A549 (cell line): ENCODE measurements around the gene EPB41L2. TPM values are rescaled to one million over a fixed set of nuclear protein-coding genes. Genes with fewer than 3 reads are reported as not detected.

ENCODE experiments used
- ATAC-seq, 2 experiments: fragments of 200-7000 bp in 1 of 2; fragments of >200 bp in 1 of 2; cut with Nextera tagmentation in 1 of 2; cut with Tn5 transposase in 1 of 2; 3 replicates each; pipeline versions ENCODE4 v1.8.0 to v1.9.1; 2018 to 2020; ENCODE audit warnings: mild to moderate bottlenecking in 1 of 2, moderate library complexity in 1 of 2
- CTCF ChIA-PET: fragments of 300-600 bp; sonication (Branson Sonifier 250); formaldehyde crosslinking; extraction: SDS; loops from one replicate; lab custom pipeline; 2021; ENCODE audit warnings: antibody characterized with exemption, inconsistent platforms; lab: Yijun Ruan, JAX
- POLR2A ChIA-PET: fragments of 350-600 bp; formaldehyde crosslinking; extraction: SDS; loops from one replicate; lab custom pipeline; 2021; ENCODE audit warnings: antibody characterized with exemption, inconsistent platforms; lab: Yijun Ruan, JAX
- DNase-seq, 2 experiments: peaks; one replicate each; pipeline versions ENCODE4 v3.0.0 to v3.0.0-alpha.2; 2011 to 2016; ENCODE audit warnings: low read depth in 1 of 2, low spot score in 1 of 2
- FAIRE-seq: peaks from 2 replicates; lab custom pipeline; 2011; peaks lifted over from hg19 to GRCh38; lab: Jason Lieb, UNC
- H3K27ac ChIP-seq, 2 experiments: fragments of >200 bp; sonication (Bioruptor Twin); formaldehyde crosslinking; 3 replicates each; pipeline ENCODE4 v1.5.1; 2016 to 2017
- H3K4me1 ChIP-seq: fragments of >200 bp; sonication (Bioruptor Twin); formaldehyde crosslinking; 3 replicates; pipeline ENCODE4 v1.6.1; 2016
- H3K4me2 ChIP-seq: fragments of >200 bp; sonication (Bioruptor Twin); formaldehyde crosslinking; 3 replicates; pipeline ENCODE4 v1.6.1; 2016
- H3K4me3 ChIP-seq: fragments of >200 bp; sonication (Bioruptor Twin); formaldehyde crosslinking; 3 replicates; pipeline ENCODE4 v1.5.1; 2016
- H3K9me3 ChIP-seq: fragments of >200 bp; sonication (Bioruptor Twin); formaldehyde crosslinking; 3 replicates; pipeline ENCODE4 v1.6.1; 2016
- CHD2 ChIP-seq: fragments of 150-350 bp; IDR thresholded peaks from 2 replicates; pipeline ENCODE4 v1.6.1; 2014; ENCODE audit warnings: low read length; ENCODE audit not compliant: partially characterized antibody
- E2F6 ChIP-seq: IDR thresholded peaks from 2 replicates; pipeline ENCODE4 v1.6.1; 2012; ENCODE audit warnings: low read depth, borderline replicate concordance
- EP300 ChIP-seq, 2 experiments: fragments of >200 bp; sonication (Bioruptor Twin); formaldehyde crosslinking; IDR thresholded peaks; 2 replicates in 1 of 2; 3 replicates in 1 of 2; pipeline ENCODE4 v1.6.1; 2016 to 2017
- ESRRA ChIP-seq: fragments of 150-350 bp; IDR thresholded peaks from 2 replicates; pipeline ENCODE4 v1.6.1; 2014; ENCODE audit warnings: mild to moderate bottlenecking, low read length, borderline replicate concordance
- FOSB ChIP-seq: fragments of 250-450 bp; sonication (Bioruptor Pico); IDR thresholded peaks from 2 replicates; pipeline ENCODE4 v1.5.0; 2020; ENCODE audit warnings: mild to moderate bottlenecking, moderate library complexity
- FOSL2 ChIP-seq, 2 experiments: fragments of 450-650 bp in 1 of 2; fragments of >200 bp in 1 of 2; sonication (Bioruptor Twin) in 1 of 2; formaldehyde crosslinking; IDR thresholded peaks; 2 replicates each; pipeline versions ENCODE4 v1.5.0 to v1.6.1; 2016 to 2020; ENCODE audit warnings: mild to moderate bottlenecking in 1 of 2, moderate library complexity in 1 of 2
- FOXS1 ChIP-seq: fragments of 250-450 bp; sonication (Bioruptor Pico); IDR thresholded peaks from 2 replicates; pipeline ENCODE4 v1.5.0; 2020; ENCODE audit warnings: mild to moderate bottlenecking, moderate library complexity
- GATA3 ChIP-seq: IDR thresholded peaks from 2 replicates; pipeline ENCODE4 v1.6.1; 2012; ENCODE audit warnings: borderline replicate concordance
- HDAC2 ChIP-seq: fragments of 200-600 bp; sonication (generic); IDR thresholded peaks from 2 replicates; pipeline ENCODE4 v1.6.1; 2016
- HOXB13 ChIP-seq: fragments of 250-450 bp; sonication (Bioruptor Pico); IDR thresholded peaks from 2 replicates; pipeline ENCODE4 v1.5.0; 2020; ENCODE audit warnings: low read depth, mild to moderate bottlenecking, moderate library complexity
- HOXB5 ChIP-seq: fragments of 250-450 bp; sonication (Bioruptor Pico); IDR thresholded peaks from 2 replicates; pipeline ENCODE4 v1.5.0; 2020; ENCODE audit warnings: mild to moderate bottlenecking, moderate library complexity
- JUNB ChIP-seq: fragments of >200 bp; sonication (Bioruptor Twin); formaldehyde crosslinking; IDR thresholded peaks from 2 replicates; pipeline ENCODE4 v1.6.1; 2016
- MAFK ChIP-seq: fragments of 450-650 bp; IDR thresholded peaks from 2 replicates; pipeline ENCODE4 v1.6.1; 2014; ENCODE audit not compliant: partially characterized antibody
- MYC ChIP-seq: IDR thresholded peaks from 2 replicates; pipeline ENCODE4 v1.6.1; 2012; ENCODE audit warnings: mild to moderate bottlenecking, inconsistent platforms, low read length, improper control_type of control experiment, borderline replicate concordance
- NFE2L2 ChIP-seq: fragments of 150-350 bp; conservative IDR thresholded peaks from 2 replicates; pipeline ENCODE4 v1.6.1; 2014; ENCODE audit warnings: low read length
- NR3C1 ChIP-seq: fragments of >200 bp; sonication (Bioruptor Twin); formaldehyde crosslinking; IDR thresholded peaks from 3 replicates; pipeline ENCODE4 v1.6.1; 2017
- PHF8 ChIP-seq: fragments of 200-600 bp; sonication (generic); IDR thresholded peaks from 2 replicates; pipeline ENCODE4 v1.6.1; 2016; ENCODE audit warnings: low read depth, mild to moderate bottlenecking, antibody characterized with exemption, moderate library complexity, borderline replicate concordance
- POLR2A ChIP-seq: IDR thresholded peaks from 2 replicates; pipeline ENCODE4 v1.6.1; 2012; ENCODE audit warnings: mild to moderate bottlenecking, low read length
- POLR2AphosphoS2 ChIP-seq: conservative IDR thresholded peaks from 2 replicates; pipeline ENCODE4 v1.6.1; 2012; ENCODE audit warnings: low read length, improper control_type of control experiment, inconsistent platforms
- RCOR1 ChIP-seq: fragments of 150-350 bp; IDR thresholded peaks from 2 replicates; pipeline ENCODE4 v1.6.1; 2014; ENCODE audit warnings: antibody characterized with exemption, low read length, low read depth
- RFX5 ChIP-seq: fragments of 450-650 bp; IDR thresholded peaks from 2 replicates; pipeline ENCODE4 v1.7.1; 2014; ENCODE audit warnings: antibody characterized with exemption, mild to moderate bottlenecking, moderate library complexity
- RNF2 ChIP-seq: fragments of 200-600 bp; sonication (generic); IDR thresholded peaks from 2 replicates; pipeline ENCODE4 v1.6.1; 2016; ENCODE audit warnings: low read depth, mild to moderate bottlenecking, antibody characterized with exemption, moderate library complexity, borderline replicate concordance
- TFCP2L1 ChIP-seq: fragments of 250-450 bp; sonication (Bioruptor Pico); IDR thresholded peaks from 2 replicates; pipeline ENCODE4 v1.5.0; 2021; ENCODE audit warnings: mild to moderate bottlenecking
- TP53 ChIP-seq: fragments of 250-450 bp; sonication (Bioruptor Pico); IDR thresholded peaks from 2 replicates; pipeline ENCODE4 v1.5.0; 2021; ENCODE audit warnings: mild to moderate bottlenecking, moderate library complexity
- ZC3H11A ChIP-seq: fragments of 450-650 bp; IDR thresholded peaks from 2 replicates; pipeline ENCODE4 v1.6.1; 2014; ENCODE audit warnings: antibody characterized with exemption, mild to moderate bottlenecking
- WGBS: methylation state at CpG from one replicate; pipeline ENCODE4 v1.1.6; 2017; ENCODE audit errors: missing lambda C conversion rate; 5-methylcytosine and 5-hydroxymethylcytosine counted together
- polyA plus RNA-seq, 4 experiments: library from polyadenylated mRNA; depleted of rRNA in 3 of 4; stranded (reverse); fragments of >200 nt; fragmentation: RNase III in 1 of 4; extraction: RNeasy Plus Mini Kit Qiagen cat#74134 plus additional on column Dnase treatment in 1 of 4; gene quantifications; 2 replicates in 3 of 4; 3 replicates in 1 of 4; pipeline ENCODE4 v1.2.3, GENCODE V29; 2011 to 2017
- TF ChIP-seq, protein P1 (sequence below): fragments of 200-600 bp; sonication (generic); IDR thresholded peaks from 2 replicates; pipeline ENCODE4 v1.6.1; 2016; ENCODE audit warnings: antibody characterized with exemption, mild to moderate bottlenecking, moderate library complexity

EPB41L2 gene
- polyA plus RNA-seq, 2 of the 4 experiments (the other 2 are of a cell fraction) = 42.9 to 50.3 TPM

- no peak for TF ChIP-seq EP300 (IDR thresholded peaks at IDR 0.05)
- no peak for TF ChIP-seq GATA3
- no peak for TF ChIP-seq MAFK
- TF ChIP-seq ESRRA = no peak
- no peak for TF ChIP-seq ZC3H11A
- TF ChIP-seq RNF2 = no peak
- TF ChIP-seq FOXS1 (CRISPR knock-in tag) = no peak
- TF ChIP-seq TP53 = no peak
- TF ChIP-seq FOSB (CRISPR knock-in tag) = no peak
- TF ChIP-seq E2F6 = no peak
- no peak for TF ChIP-seq NR3C1
- no peak for TF ChIP-seq POLR2AphosphoS2
- TF ChIP-seq, all 56 proteins: peak for 0
- WGBS = 84% methylated on average over 12 of the region's 12 CpGs
- Histone ChIP-seq H3K4me2 (no peak overlapping the region), H3K9me3 (no peaks in the 10 kb centered on the region), H3K4me3 (no peak overlapping the region), H3K27ac (no peak overlapping the region), H3K4me1 (peaks cover 13% of the 10 kb centered on the region)
- no peak for ATAC-seq
- no peak for DNase-seq
- ChIA-PET POLR2A (no interaction called here), CTCF (no interaction called here)
- FAIRE-seq = no peak
These were observed 61.8 kb downstream of the EPB41L2 start for GRCh38 chr6:131001111-131001736.

DNA sequence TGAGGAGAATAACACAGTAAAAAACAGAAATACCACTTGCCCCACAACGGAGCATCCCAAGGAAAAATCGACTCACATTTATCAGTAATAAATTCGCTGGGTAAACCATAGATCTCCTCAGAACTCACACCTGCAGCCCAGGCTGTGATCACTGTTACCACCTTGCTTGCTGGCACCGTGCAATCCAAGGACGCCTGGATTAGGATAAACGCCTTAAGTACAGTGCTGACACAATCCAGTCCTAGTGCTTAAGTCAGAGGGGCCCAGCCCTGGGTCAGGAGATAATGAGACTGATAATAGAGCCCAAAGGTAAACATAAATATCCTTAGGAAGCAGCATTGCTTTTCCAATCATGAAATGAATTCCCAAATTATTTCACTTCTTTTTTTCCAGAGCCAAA, 62.5 kb downstream of the EPB41L2 start:
- TF ChIP-seq MYC (no peak), HDAC2 (no peak), GATA3 (no peak), RCOR1 (no peak), CHD2 (no peak), POLR2AphosphoS2 (no peak), JUNB (no peak), FOSL2 (IDR thresholded peaks at IDR 0.05) (no peak), FOSL2 (CRISPR knock-in tag; IDR thresholded peaks at IDR 0.05) (no peak), RFX5 (no peak), FOXS1 (CRISPR knock-in tag) (no peak), PHF8 (no peak), POLR2A (no peak), HOXB13 (no peak), NFE2L2 (no peak), TFCP2L1 (CRISPR knock-in tag) (no peak), HOXB5 (CRISPR knock-in tag) (no peak)
- TF ChIP-seq, protein P1, sequence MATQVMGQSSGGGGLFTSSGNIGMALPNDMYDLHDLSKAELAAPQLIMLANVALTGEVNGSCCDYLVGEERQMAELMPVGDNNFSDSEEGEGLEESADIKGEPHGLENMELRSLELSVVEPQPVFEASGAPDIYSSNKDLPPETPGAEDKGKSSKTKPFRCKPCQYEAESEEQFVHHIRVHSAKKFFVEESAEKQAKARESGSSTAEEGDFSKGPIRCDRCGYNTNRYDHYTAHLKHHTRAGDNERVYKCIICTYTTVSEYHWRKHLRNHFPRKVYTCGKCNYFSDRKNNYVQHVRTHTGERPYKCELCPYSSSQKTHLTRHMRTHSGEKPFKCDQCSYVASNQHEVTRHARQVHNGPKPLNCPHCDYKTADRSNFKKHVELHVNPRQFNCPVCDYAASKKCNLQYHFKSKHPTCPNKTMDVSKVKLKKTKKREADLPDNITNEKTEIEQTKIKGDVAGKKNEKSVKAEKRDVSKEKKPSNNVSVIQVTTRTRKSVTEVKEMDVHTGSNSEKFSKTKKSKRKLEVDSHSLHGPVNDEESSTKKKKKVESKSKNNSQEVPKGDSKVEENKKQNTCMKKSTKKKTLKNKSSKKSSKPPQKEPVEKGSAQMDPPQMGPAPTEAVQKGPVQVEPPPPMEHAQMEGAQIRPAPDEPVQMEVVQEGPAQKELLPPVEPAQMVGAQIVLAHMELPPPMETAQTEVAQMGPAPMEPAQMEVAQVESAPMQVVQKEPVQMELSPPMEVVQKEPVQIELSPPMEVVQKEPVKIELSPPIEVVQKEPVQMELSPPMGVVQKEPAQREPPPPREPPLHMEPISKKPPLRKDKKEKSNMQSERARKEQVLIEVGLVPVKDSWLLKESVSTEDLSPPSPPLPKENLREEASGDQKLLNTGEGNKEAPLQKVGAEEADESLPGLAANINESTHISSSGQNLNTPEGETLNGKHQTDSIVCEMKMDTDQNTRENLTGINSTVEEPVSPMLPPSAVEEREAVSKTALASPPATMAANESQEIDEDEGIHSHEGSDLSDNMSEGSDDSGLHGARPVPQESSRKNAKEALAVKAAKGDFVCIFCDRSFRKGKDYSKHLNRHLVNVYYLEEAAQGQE = no peak
- TF ChIP-seq, all 56 proteins: peak for 0
- DNase-seq (no peak), ATAC-seq (no peak), FAIRE-seq (no peak)
- no peak overlapping the region for H3K4me2 ChIP-seq
- ChIA-PET CTCF (interaction anchor here (0.6 kb wide), 1 partner anchor 114 kb away, joined by 3 read pairs; no protein-coding TSS in a partner anchor), POLR2A (no interaction called here)
- no peak overlapping the region for H3K27ac ChIP-seq
- H3K4me3 ChIP-seq = no peak overlapping the region
- H3K9me3 ChIP-seq = no peaks in the 10 kb centered on the region
- peaks cover 16% of the 10 kb centered on the region for H3K4me1 ChIP-seq
- 80% methylated on average over 6 of the region's 6 CpGs for WGBS
